GM23338 (cell line): ENCODE data around the gene LRRC26. TPM values are rescaled to one million over a fixed set of nuclear protein-coding genes. Genes with fewer than 3 reads are reported as not detected.

Experiments used
- ATAC-seq: fragments of 200-7000 bp; cut with Tn5 transposase; 3 replicates; pipeline ENCODE4 v1.9.1; 2020
- DNase-seq: peaks from one replicate; pipeline ENCODE4 v3.0.0-alpha.2; 2015; ENCODE audit warnings: low spot score
- H2AFZ ChIP-seq: fragments of 200-600 bp; sonication (generic); 2 replicates; pipeline ENCODE4 v1.8.0; 2016; ENCODE audit warnings: antibody characterized with exemption, mild to moderate bottlenecking, moderate library complexity
- H3F3A ChIP-seq: fragments of 200-600 bp; sonication (generic); replicated peaks from 2 replicates; pipeline ENCODE4 v1.8.0; 2017; ENCODE audit warnings: antibody characterized with exemption, mixed run types, low read depth
- H3K27ac ChIP-seq: fragments of 200-600 bp; sonication (generic); 2 replicates; pipeline ENCODE4 v1.6.1; 2016; ENCODE audit warnings: low read depth
- H3K27me3 ChIP-seq: fragments of 200-600 bp; sonication (generic); 2 replicates; pipeline ENCODE4 v1.8.0; 2016; ENCODE audit warnings: mild to moderate bottlenecking, mixed run types, moderate library complexity; ENCODE audit not compliant: insufficient read depth
- H3K36me3 ChIP-seq: fragments of 200-600 bp; sonication (generic); 2 replicates; pipeline ENCODE4 v1.8.0; 2016; ENCODE audit warnings: mild to moderate bottlenecking; ENCODE audit not compliant: insufficient read depth
- H3K4me1 ChIP-seq: fragments of 200-600 bp; sonication (generic); 2 replicates; pipeline ENCODE4 v1.8.0; 2016; ENCODE audit warnings: mild to moderate bottlenecking, moderate library complexity; ENCODE audit not compliant: insufficient read depth
- H3K4me2 ChIP-seq: fragments of 200-600 bp; sonication (generic); 2 replicates; pipeline ENCODE4 v1.7.1; 2017; ENCODE audit warnings: mixed run types
- H3K4me3 ChIP-seq: fragments of 200-600 bp; sonication (generic); 2 replicates; pipeline ENCODE4 v1.6.1; 2016; ENCODE audit warnings: mixed run types
- H3K79me2 ChIP-seq: fragments of 200-600 bp; sonication (generic); replicated peaks from 2 replicates; pipeline ENCODE4 v1.8.0; 2017; ENCODE audit warnings: mild to moderate bottlenecking; ENCODE audit not compliant: insufficient read depth
- H3K9me2 ChIP-seq: fragments of 200-600 bp; sonication (generic); 2 replicates; pipeline ENCODE4 v1.8.0; 2017; ENCODE audit not compliant: insufficient read depth
- H4K20me1 ChIP-seq: fragments of 200-600 bp; sonication (generic); replicated peaks from 2 replicates; pipeline ENCODE4 v1.8.0; 2017; ENCODE audit warnings: mild to moderate bottlenecking; ENCODE audit not compliant: insufficient read depth
- H3K27ac Mint-ChIP-seq: 2 replicates; pipeline ENCODE4 v1.8.0; 2020; ENCODE audit warnings: inconsistent platforms, mild to moderate bottlenecking, moderate library complexity, mixed read lengths
- H3K27me3 Mint-ChIP-seq: 3 replicates; pipeline ENCODE4 v1.8.0; 2022; ENCODE audit warnings: low read depth, mild to moderate bottlenecking, moderate library complexity, mixed read lengths, inconsistent platforms; ENCODE audit not compliant: insufficient read depth, poor library complexity
- H3K36me3 Mint-ChIP-seq: 3 replicates; pipeline ENCODE4 v1.8.0; 2021; ENCODE audit warnings: low read depth, mild to moderate bottlenecking, inconsistent platforms, moderate library complexity, mixed read lengths
- H3K4me1 Mint-ChIP-seq: 3 replicates; pipeline ENCODE4 v1.8.0; 2020; ENCODE audit warnings: mild to moderate bottlenecking, inconsistent platforms, mixed read lengths
- H3K4me3 Mint-ChIP-seq: 3 replicates; pipeline ENCODE4 v1.8.0; 2021; ENCODE audit warnings: moderate library complexity, mild to moderate bottlenecking, inconsistent platforms, mixed read lengths
- H3K9me3 Mint-ChIP-seq: 3 replicates; pipeline ENCODE4 v1.8.0; 2020; ENCODE audit warnings: moderate library complexity, mild to moderate bottlenecking, inconsistent platforms, mixed read lengths
- CREB1 ChIP-seq: fragments of 250-450 bp; sonication (Bioruptor Pico); IDR thresholded peaks from 2 replicates; pipeline ENCODE4 v1.5.0; 2020; ENCODE audit warnings: low read depth, mild to moderate bottlenecking, moderate library complexity
- NANOG ChIP-seq: IDR thresholded peaks from 2 replicates; pipeline ENCODE4 v1.6.1; 2016; ENCODE audit warnings: antibody characterized with exemption, borderline replicate concordance
- POLR2AphosphoS5 ChIP-seq: IDR thresholded peaks from 2 replicates; pipeline ENCODE4 v1.6.1; 2016; ENCODE audit warnings: antibody characterized with exemption, low read depth
- STAT1 ChIP-seq: IDR thresholded peaks from one replicate; pipeline ENCODE4 v1.6.1; 2016; ENCODE audit warnings: antibody characterized with exemption; ENCODE audit not compliant: unreplicated experiment
- ZNF331 ChIP-seq: fragments of 250-450 bp; sonication (Bioruptor Pico); IDR thresholded peaks from 2 replicates; pipeline ENCODE4 v1.5.0; 2020; ENCODE audit warnings: low read depth, mild to moderate bottlenecking, moderate library complexity
- polyA plus RNA-seq: library from polyadenylated mRNA; unstranded; fragments of >200 nt; fragmentation: Nextera tagmentation; extraction: Ambion mirVana; gene quantifications from 2 replicates; pipeline ENCODE4 v1.2.1, GENCODE V29; 2016
- total RNA-seq: library from RNA; depleted of rRNA; stranded (reverse); fragments of >200 nt; shearing (Covaris generic); gene quantifications from 2 replicates; pipeline ENCODE4 v1.2.3, GENCODE V29; 2014
- TF ChIP-seq, protein P1 (sequence below): fragments of 250-450 bp; sonication (Bioruptor Pico); IDR thresholded peaks from 2 replicates; pipeline ENCODE4 v1.5.0; 2020; ENCODE audit warnings: mild to moderate bottlenecking, moderate library complexity

LRRC26 gene
- total and polyA plus RNA-seq, 2 experiments from 2014 or later: 0.21 to 4.3 TPM

- peak overlapping the region; percentile 52; the same call in 1 of the 3 replicates for H3K4me3 Mint-ChIP-seq
- no peak overlapping the region for H3K27ac ChIP-seq
- H3K4me3 ChIP-seq: peak overlapping the region; percentile 55
- H3K4me1 Mint-ChIP-seq: peaks cover 5% of the 10 kb centered on the region; the same call in 2 of the 3 replicates
- TF ChIP-seq ZNF331 (CRISPR knock-in tag) (no peak), POLR2AphosphoS5 (no peak), NANOG (no peak), STAT1 (no peak), CREB1 (CRISPR knock-in tag) (no peak)
- TF ChIP-seq, protein P1, sequence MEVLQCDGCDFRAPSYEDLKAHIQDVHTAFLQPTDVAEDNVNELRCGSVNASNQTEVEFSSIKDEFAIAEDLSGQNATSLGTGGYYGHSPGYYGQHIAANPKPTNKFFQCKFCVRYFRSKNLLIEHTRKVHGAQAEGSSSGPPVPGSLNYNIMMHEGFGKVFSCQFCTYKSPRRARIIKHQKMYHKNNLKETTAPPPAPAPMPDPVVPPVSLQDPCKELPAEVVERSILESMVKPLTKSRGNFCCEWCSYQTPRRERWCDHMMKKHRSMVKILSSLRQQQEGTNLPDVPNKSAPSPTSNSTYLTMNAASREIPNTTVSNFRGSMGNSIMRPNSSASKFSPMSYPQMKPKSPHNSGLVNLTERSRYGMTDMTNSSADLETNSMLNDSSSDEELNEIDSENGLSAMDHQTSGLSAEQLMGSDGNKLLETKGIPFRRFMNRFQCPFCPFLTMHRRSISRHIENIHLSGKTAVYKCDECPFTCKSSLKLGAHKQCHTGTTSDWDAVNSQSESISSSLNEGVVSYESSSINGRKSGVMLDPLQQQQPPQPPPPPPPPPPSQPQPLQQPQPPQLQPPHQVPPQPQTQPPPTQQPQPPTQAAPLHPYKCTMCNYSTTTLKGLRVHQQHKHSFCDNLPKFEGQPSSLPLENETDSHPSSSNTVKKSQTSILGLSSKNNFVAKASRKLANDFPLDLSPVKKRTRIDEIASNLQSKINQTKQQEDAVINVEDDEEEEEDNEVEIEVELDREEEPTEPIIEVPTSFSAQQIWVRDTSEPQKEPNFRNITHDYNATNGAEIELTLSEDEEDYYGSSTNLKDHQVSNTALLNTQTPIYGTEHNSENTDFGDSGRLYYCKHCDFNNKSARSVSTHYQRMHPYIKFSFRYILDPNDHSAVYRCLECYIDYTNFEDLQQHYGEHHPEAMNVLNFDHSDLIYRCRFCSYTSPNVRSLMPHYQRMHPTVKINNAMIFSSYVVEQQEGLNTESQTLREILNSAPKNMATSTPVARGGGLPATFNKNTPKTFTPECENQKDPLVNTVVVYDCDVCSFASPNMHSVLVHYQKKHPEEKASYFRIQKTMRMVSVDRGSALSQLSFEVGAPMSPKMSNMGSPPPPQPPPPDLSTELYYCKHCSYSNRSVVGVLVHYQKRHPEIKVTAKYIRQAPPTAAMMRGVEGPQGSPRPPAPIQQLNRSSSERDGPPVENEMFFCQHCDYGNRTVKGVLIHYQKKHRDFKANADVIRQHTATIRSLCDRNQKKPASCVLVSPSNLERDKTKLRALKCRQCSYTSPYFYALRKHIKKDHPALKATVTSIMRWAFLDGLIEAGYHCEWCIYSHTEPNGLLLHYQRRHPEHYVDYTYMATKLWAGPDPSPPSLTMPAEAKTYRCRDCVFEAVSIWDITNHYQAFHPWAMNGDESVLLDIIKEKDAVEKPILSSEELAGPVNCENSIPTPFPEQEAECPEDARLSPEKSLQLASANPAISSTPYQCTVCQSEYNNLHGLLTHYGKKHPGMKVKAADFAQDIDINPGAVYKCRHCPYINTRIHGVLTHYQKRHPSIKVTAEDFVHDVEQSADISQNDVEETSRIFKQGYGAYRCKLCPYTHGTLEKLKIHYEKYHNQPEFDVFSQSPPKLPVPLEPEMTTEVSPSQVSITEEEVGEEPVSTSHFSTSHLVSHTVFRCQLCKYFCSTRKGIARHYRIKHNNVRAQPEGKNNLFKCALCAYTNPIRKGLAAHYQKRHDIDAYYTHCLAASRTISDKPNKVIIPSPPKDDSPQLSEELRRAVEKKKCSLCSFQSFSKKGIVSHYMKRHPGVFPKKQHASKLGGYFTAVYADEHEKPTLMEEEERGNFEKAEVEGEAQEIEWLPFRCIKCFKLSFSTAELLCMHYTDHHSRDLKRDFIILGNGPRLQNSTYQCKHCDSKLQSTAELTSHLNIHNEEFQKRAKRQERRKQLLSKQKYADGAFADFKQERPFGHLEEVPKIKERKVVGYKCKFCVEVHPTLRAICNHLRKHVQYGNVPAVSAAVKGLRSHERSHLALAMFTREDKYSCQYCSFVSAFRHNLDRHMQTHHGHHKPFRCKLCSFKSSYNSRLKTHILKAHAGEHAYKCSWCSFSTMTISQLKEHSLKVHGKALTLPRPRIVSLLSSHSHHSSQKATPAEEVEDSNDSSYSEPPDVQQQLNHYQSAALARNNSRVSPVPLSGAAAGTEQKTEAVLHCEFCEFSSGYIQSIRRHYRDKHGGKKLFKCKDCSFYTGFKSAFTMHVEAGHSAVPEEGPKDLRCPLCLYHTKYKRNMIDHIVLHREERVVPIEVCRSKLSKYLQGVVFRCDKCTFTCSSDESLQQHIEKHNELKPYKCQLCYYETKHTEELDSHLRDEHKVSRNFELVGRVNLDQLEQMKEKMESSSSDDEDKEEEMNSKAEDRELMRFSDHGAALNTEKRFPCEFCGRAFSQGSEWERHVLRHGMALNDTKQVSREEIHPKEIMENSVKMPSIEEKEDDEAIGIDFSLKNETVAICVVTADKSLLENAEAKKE: no peak
- H3K27me3 Mint-ChIP-seq: peaks cover 69% of the 10 kb centered on the region
- peak; percentile 64 for DNase-seq
- H3K4me2 ChIP-seq: peak overlapping the region; percentile 82
- H3K4me1 ChIP-seq: no peaks in the 10 kb centered on the region; the same call in 1 of the 2 replicates
- no peaks in the 10 kb centered on the region for H3K9me2 ChIP-seq
- H3K27me3 ChIP-seq: peaks cover 76% of the 10 kb centered on the region
- no peaks in the 10 kb centered on the region for H4K20me1 ChIP-seq
- H2AFZ ChIP-seq: no peak overlapping the region
- H3K36me3 ChIP-seq: no peaks in the 10 kb centered on the region
- no peaks in the 10 kb centered on the region for H3K79me2 ChIP-seq
- H3K36me3 Mint-ChIP-seq: no peaks in the 10 kb centered on the region
- no peaks in the 10 kb centered on the region for H3F3A ChIP-seq
- H3K27ac Mint-ChIP-seq: no peak overlapping the region
- ATAC-seq: peak; percentile 22
- no peaks in the 10 kb centered on the region for H3K9me3 Mint-ChIP-seq
Measured at GRCh38 chr9:137167747-137168572, 1.9 kb downstream of the LRRC26 start.
